ENCODE measurements around the gene PCNX1.
A peak's percentile ranks its signal among the peaks of the same experiment; 100 is the strongest.
"Not testable (repeated sequence)": the region's sequence is repeated elsewhere in the genome, so short reads cannot be mapped to it uniquely, and the experiment has no call there.

The PCNX1 gene

GRCh38 chr14:71140157-71140556 lies 232.9 kb downstream of the PCNX1 start:
- Histone ChIP-seq H3K4me3 (ENCODE audit: low read depth, low read length) (no peak overlapping the region), H2AFZ (no peak overlapping the region), H3K27me3 (ENCODE audit: control insufficient read depth, insufficient read depth, low read length) (no peaks in the 10 kb centered on the region), H3K9ac (no peak overlapping the region), H3K36me3 (ENCODE audit: control insufficient read depth, insufficient read depth, low read length) (no peaks in the 10 kb centered on the region), H3K4me1 (peaks cover 15% of the 10 kb centered on the region), H3K4me2 (ENCODE audit: low read length) (no peak overlapping the region), H3K9me3 (ENCODE audit: control insufficient read depth, low read length) (no peaks in the 10 kb centered on the region), H3K27ac (no peak overlapping the region), H3K79me2 (no peaks in the 10 kb centered on the region)
- no peak for TF ChIP-seq CTCF (IDR thresholded peaks at IDR 0.05)

DNA sequence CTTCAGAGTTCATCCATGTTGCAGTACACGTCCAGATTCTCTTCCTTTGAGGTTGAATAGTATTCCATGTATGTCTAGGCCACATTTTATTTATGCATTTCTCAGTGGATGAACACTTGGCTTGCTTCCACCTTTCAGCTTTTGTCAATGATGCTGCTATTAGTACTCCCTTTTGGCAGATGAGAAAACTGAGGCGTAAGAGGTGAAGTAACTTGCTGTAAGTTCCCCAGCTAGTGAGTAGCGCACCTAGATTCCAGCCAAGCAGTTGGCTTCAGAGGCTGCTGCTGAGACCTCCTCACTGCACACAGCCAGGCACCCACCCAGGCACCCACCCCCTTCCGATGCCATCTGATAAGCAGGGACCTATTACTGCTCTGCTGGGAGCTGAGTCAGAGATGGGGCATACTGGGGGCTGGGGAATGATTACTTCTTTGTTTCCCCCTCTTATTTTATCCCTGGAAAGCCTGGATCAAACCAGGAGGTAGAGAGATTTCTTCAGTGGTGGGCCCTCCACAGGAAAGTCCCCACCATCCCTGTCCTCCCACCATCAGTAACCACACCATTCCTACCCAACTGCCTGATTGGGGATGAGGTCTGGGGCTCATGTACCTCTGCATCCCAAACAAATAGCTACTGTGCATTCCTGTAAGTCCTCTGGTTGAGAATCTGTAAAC lies 234.6 kb downstream of the PCNX1 start:
- Histone ChIP-seq H3K27ac (peak overlapping the region; percentile 7), H3K4me1 (peaks cover 15% of the 10 kb centered on the region), H3K9ac (no peak overlapping the region), H2AFZ (no peak overlapping the region), H3K27me3 (ENCODE audit: control insufficient read depth, insufficient read depth, low read length) (no peaks in the 10 kb centered on the region), H3K4me3 (ENCODE audit: low read depth, low read length) (no peak overlapping the region), H3K36me3 (ENCODE audit: control insufficient read depth, insufficient read depth, low read length) (no peaks in the 10 kb centered on the region), H3K4me2 (ENCODE audit: low read length) (no peak overlapping the region), H3K79me2 (no peaks in the 10 kb centered on the region), H3K9me3 (ENCODE audit: control insufficient read depth, low read length) (no peaks in the 10 kb centered on the region)
- no peak for TF ChIP-seq CTCF (IDR thresholded peaks at IDR 0.05)

DNA sequence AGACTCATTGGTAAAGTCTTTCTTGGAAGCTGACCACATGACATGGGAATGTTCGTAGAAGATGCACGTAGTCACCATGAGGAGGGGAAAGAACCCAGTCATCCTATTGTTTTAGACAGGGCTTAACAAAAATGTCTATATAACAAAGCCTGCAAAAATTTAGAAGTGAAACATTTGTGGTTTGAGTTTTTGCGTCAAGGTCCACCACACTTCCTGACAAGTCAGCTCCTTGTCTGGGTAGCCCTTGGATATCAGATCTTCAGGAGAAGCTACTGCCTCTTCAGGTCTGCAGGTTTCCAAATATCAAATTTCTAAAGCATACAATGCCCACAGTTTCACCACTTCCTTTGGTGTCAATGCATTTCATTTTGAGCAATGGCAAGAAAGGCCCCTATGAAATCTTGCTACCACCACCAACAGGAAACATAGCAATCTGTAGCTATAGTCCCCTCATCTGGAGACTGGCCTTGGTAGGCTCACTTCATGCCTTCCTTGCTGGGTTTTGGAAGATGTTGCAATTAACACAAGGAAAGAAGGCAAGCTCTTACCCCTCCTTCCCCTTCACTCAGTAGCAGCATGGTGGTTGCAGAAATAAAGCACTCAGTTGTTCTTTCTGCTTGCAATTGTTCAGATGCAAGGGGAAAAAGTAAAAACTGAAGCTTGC lies 235.2 kb downstream of the PCNX1 start:
- Histone ChIP-seq H3K4me2 (ENCODE audit: low read length) (no peak overlapping the region), H3K4me3 (ENCODE audit: low read depth, low read length) (no peak overlapping the region), H3K9me3 (ENCODE audit: control insufficient read depth, low read length) (no peaks in the 10 kb centered on the region), H2AFZ (no peak overlapping the region), H3K36me3 (ENCODE audit: control insufficient read depth, insufficient read depth, low read length) (no peaks in the 10 kb centered on the region), H3K79me2 (no peaks in the 10 kb centered on the region), H3K4me1 (peaks cover 15% of the 10 kb centered on the region), H3K9ac (no peak overlapping the region), H3K27me3 (ENCODE audit: control insufficient read depth, insufficient read depth, low read length) (no peaks in the 10 kb centered on the region), H3K27ac (peak overlapping the region; percentile 12)
- no peak for TF ChIP-seq CTCF (IDR thresholded peaks at IDR 0.05)

GRCh38 chr14:71143381-71144290 lies 236.4 kb downstream of the PCNX1 start:
- Histone ChIP-seq H3K79me2 (no peaks in the 10 kb centered on the region), H2AFZ (peak overlapping the region; percentile 34), H3K27me3 (ENCODE audit: control insufficient read depth, insufficient read depth, low read length) (no peaks in the 10 kb centered on the region), H3K4me1 (peaks cover 15% of the 10 kb centered on the region), H3K9ac (no peak overlapping the region), H3K27ac (peak overlapping the region; percentile 8), H3K4me2 (ENCODE audit: low read length) (no peak overlapping the region), H3K9me3 (ENCODE audit: control insufficient read depth, low read length) (no peaks in the 10 kb centered on the region), H3K4me3 (ENCODE audit: low read depth, low read length) (no peak overlapping the region), H3K36me3 (ENCODE audit: control insufficient read depth, insufficient read depth, low read length) (no peaks in the 10 kb centered on the region)
- TF ChIP-seq CTCF (IDR thresholded peaks at IDR 0.05): no peak

GRCh38 chr14:71147335-71147734 lies 240.1 kb downstream of the PCNX1 start:
- not testable (repeated sequence) for H3K4me2 ChIP-seq (ENCODE audit: low read length); H3K4me3 ChIP-seq (ENCODE audit: low read depth, low read length); H3K9me3 ChIP-seq (ENCODE audit: control insufficient read depth, low read length); H3K79me2 ChIP-seq; H3K27me3 ChIP-seq (ENCODE audit: control insufficient read depth, insufficient read depth, low read length); H2AFZ ChIP-seq; H3K36me3 ChIP-seq (ENCODE audit: control insufficient read depth, insufficient read depth, low read length); H3K27ac ChIP-seq; H3K9ac ChIP-seq
- peaks cover 10% of the 10 kb centered on the region for H3K4me1 ChIP-seq

All from parathyroid adenoma (tissue), 2 donors.